ENCODE data around the gene NISCH. TPM values are rescaled to one million over a fixed set of nuclear protein-coding genes. Genes with fewer than 3 reads are reported as not detected.

NISCH gene
- total and polyA plus RNA-seq, 2 donors (not counting 1 experiment from before 2014, with no cell fraction given): 130 to 169 TPM

GRCh38 chr3:52480768-52481715 is 25.6 kb downstream of the NISCH start:
- Histone ChIP-seq H3K27me3 (replicated peaks in 1 of 4; ENCODE audit: control extremely low read depth in 1 of 4, control insufficient read depth in 3 of 4, insufficient read depth in 4 of 4, low read length in 3 of 4) (no peaks in the 10 kb centered on the region), H3K36me3 (replicated peaks in 1 of 2; ENCODE audit: control extremely low read depth in 1 of 2, control insufficient read depth in 1 of 2, extremely low read depth in 1 of 2, insufficient read depth in 2 of 2, low read length in 1 of 2) (peaks cover 2 to 72% of the 10 kb centered on the region in 2 experiments), H3K4me2 (replicated peaks; ENCODE audit: low read depth, low read length, poor library complexity, severe bottlenecking) (no peak overlapping the region), H3K9me3 (ENCODE audit: control extremely low read depth in 1 of 3, control insufficient read depth in 2 of 3, insufficient read depth in 1 of 3, low read length in 2 of 3) (no peaks in the 10 kb centered on the region), H3K4me1 (ENCODE audit: control insufficient read depth in 2 of 2, insufficient read depth in 2 of 2, low read length in 2 of 2) (no peaks in the 10 kb centered on the region), H4K20me1 (ENCODE audit: control insufficient read depth, insufficient read depth, low read length, poor library complexity, severe bottlenecking) (no peaks in the 10 kb centered on the region), H3K9ac (ENCODE audit: low read length) (no peak overlapping the region), H2AFZ (ENCODE audit: insufficient read depth, low read depth, low read length, poor library complexity, severe bottlenecking) (no peak overlapping the region), H3K27ac (ENCODE audit: low read length in 2 of 2) (no peak overlapping the region), H3K4me3 (ENCODE audit: control extremely low read depth in 1 of 5, extremely low read depth in 1 of 5, insufficient read depth in 1 of 5, low read depth in 2 of 5, low read length in 4 of 5) (no peak overlapping the region), H3K79me2 (ENCODE audit: control insufficient read depth, insufficient read depth, low read length) (no peaks in the 10 kb centered on the region)
- WGBS (ENCODE audit: insufficient coverage): 99% methylated on average over 15 of the region's 27 CpGs
- Mint-ChIP-seq H3K27me3 (no peaks in the 10 kb centered on the region), H3K27ac (no peak overlapping the region), H3K4me1 (no peaks in the 10 kb centered on the region), H3K9me3 (ENCODE audit: insufficient read depth) (no peaks in the 10 kb centered on the region), H3K4me3 (no peak overlapping the region)
- POLR2A ChIA-PET: no interaction called here
- intact Hi-C loops (cut with micrococcal nuclease): no loop called here
- no peak for TF ChIP-seq EZH2 (IDR thresholded peaks at IDR 0.05; ENCODE audit: borderline replicate concordance, insufficient read depth, low read depth, low read length, poor library complexity, severe bottlenecking)
- TF ChIP-seq, protein P1, sequence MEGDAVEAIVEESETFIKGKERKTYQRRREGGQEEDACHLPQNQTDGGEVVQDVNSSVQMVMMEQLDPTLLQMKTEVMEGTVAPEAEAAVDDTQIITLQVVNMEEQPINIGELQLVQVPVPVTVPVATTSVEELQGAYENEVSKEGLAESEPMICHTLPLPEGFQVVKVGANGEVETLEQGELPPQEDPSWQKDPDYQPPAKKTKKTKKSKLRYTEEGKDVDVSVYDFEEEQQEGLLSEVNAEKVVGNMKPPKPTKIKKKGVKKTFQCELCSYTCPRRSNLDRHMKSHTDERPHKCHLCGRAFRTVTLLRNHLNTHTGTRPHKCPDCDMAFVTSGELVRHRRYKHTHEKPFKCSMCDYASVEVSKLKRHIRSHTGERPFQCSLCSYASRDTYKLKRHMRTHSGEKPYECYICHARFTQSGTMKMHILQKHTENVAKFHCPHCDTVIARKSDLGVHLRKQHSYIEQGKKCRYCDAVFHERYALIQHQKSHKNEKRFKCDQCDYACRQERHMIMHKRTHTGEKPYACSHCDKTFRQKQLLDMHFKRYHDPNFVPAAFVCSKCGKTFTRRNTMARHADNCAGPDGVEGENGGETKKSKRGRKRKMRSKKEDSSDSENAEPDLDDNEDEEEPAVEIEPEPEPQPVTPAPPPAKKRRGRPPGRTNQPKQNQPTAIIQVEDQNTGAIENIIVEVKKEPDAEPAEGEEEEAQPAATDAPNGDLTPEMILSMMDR (IDR thresholded peaks at IDR 0.05): no peak
- no peak for ATAC-seq (ENCODE audit: low read depth)
- DNase-seq: no peak
- CTCF ChIA-PET: no interaction called here
